BJ (cell line): ENCODE measurements around the gene OSTF1. TPM values are rescaled to one million over a fixed set of nuclear protein-coding genes. Genes with fewer than 3 reads are reported as not detected.

Source experiments
- CTCF ChIA-PET: fragments of 350-600 bp; formaldehyde crosslinking; extraction: SDS; loops from one replicate; lab custom pipeline; 2021; ENCODE audit warnings: antibody characterized with exemption, inconsistent platforms; lab: Yijun Ruan, JAX
- POLR2A ChIA-PET: fragments of 300-600 bp; sonication (Branson Sonifier 250); formaldehyde crosslinking; extraction: SDS; loops from one replicate; lab custom pipeline; 2021; ENCODE audit warnings: antibody characterized with exemption; lab: Charles Lee
- DNase-seq: peaks from one replicate; pipeline ENCODE4 v3.0.0-alpha.2; 2011; ENCODE audit warnings: low read depth
- H3K27me3 ChIP-seq: 2 replicates; pipeline ENCODE4 v1.6.0; 2011; ENCODE audit warnings: low read length; ENCODE audit not compliant: control insufficient read depth, insufficient read depth
- H3K36me3 ChIP-seq: 2 replicates; pipeline ENCODE4 v1.5.1; 2011; ENCODE audit warnings: low read length; ENCODE audit not compliant: control insufficient read depth, insufficient read depth
- H3K4me3 ChIP-seq: 2 replicates; pipeline ENCODE4 v1.5.1; 2011; ENCODE audit warnings: low read depth, mild to moderate bottlenecking, control low read depth, low read length
- polyA plus RNA-seq: library from polyadenylated mRNA; depleted of rRNA; stranded (reverse); fragments of >200 nt; gene quantifications from 2 replicates; pipeline ENCODE4 v1.2.3, GENCODE V29; 2011
- TF ChIP-seq, protein P1 (sequence below): IDR thresholded peaks from 2 replicates; pipeline ENCODE4 v1.5.1; 2011; ENCODE audit warnings: low read depth, mild to moderate bottlenecking, control low read depth, inconsistent platforms, low read length, moderate library complexity; ENCODE audit not compliant: insufficient read depth

OSTF1 gene
- polyA plus RNA-seq, 1 experiment: 15.5 TPM

DNA sequence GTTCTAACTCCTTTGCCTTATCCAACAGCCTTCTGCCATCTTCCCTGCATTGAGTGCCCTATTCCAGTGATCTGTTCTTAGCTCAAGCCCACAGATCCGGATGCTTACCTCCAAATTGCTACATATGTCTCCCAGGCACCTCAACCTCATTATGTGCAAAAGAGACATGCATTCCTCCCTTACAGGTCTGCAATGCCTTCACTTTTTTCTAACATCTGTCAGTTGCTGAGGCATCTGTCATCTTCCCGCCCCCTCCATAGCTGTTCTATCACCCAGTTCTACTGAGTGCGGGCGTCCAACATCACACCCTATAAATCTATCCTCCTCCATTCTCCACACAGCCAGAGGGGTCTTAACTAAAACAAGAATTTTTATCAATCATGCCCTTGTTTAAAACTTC is 20.4 kb upstream of the OSTF1 start:
- CTCF ChIA-PET: interaction anchor here (0.6 to 1.7 kb wide), 5 partner anchors 9 to 294 kb away, joined by 3 to 6 read pairs (median 3); no protein-coding TSS in a partner anchor
- no peak for DNase-seq
- Histone ChIP-seq H3K27me3 (no peaks in the 10 kb centered on the region), H3K4me3 (no peak overlapping the region), H3K36me3 (peaks cover 3% of the 10 kb centered on the region; the same call in 1 of the 2 replicates)
- POLR2A ChIA-PET: no interaction called here
- TF ChIP-seq, protein P1, sequence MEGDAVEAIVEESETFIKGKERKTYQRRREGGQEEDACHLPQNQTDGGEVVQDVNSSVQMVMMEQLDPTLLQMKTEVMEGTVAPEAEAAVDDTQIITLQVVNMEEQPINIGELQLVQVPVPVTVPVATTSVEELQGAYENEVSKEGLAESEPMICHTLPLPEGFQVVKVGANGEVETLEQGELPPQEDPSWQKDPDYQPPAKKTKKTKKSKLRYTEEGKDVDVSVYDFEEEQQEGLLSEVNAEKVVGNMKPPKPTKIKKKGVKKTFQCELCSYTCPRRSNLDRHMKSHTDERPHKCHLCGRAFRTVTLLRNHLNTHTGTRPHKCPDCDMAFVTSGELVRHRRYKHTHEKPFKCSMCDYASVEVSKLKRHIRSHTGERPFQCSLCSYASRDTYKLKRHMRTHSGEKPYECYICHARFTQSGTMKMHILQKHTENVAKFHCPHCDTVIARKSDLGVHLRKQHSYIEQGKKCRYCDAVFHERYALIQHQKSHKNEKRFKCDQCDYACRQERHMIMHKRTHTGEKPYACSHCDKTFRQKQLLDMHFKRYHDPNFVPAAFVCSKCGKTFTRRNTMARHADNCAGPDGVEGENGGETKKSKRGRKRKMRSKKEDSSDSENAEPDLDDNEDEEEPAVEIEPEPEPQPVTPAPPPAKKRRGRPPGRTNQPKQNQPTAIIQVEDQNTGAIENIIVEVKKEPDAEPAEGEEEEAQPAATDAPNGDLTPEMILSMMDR: no peak

DNA sequence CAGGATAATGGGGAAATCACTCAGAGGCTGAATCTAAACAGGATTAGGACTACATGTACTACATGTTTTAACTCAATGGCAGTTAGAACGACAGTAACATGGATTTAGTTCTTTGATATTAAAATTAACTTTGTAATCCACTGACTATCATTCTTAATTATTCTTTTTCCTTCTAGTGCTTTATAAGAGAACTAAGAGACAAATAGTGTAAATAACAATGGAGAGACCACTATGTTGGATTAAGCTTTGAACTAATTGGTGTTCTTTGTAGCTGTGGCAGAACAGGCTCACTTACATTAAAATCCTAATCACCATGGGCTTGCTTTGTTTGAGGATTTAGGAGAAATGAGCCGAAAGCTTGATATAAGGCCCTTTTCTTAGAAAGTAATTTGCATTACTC is 19.1 kb upstream of the OSTF1 start:
- H3K4me3 ChIP-seq: no peak overlapping the region
- TF ChIP-seq, protein P1: no peak
- no peaks in the 10 kb centered on the region for H3K27me3 ChIP-seq
- DNase-seq: no peak
- peaks cover 5% of the 10 kb centered on the region; the same call in 1 of the 2 replicates for H3K36me3 ChIP-seq
- ChIA-PET CTCF (interaction anchor here (0.6 to 1.3 kb wide), 3 partner anchors 82 to 296 kb away, joined by 3 to 5 read pairs (median 4); no protein-coding TSS in a partner anchor), POLR2A (no interaction called here)

DNA sequence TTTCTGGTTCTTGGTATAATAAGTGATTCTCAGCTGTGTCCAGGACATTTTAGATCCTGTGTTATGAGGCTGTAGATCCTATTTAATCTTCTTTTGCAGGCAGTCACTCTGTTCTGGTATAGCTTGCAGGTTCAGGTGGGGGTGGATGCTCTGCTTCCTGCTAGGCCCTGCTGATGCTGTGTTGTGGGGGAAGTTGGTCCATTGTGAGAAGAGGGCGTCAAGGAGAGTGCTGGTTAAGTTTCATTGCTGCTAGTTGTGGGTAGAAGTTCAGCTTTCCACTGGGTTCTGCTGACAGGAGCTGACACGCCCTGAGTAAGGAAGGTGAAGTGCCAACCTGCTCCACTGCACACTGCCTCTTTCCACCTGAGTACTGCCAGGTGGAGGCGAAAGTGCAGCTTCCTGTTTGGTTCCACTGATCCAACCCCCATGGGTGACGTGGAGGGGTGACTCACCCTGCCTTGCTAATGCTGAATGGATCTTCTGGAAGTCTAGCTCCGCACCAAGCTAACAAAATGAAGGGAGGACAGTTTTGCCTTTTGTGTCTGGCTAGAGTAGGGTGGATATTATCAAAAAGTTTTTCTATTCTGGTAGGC is 16.7 kb upstream of the OSTF1 start:
- CTCF ChIA-PET: interaction anchor here (1.5 kb wide), 1 partner anchor 299 kb away, joined by 5 read pairs; no protein-coding TSS in a partner anchor
- POLR2A ChIA-PET: no interaction called here

DNA sequence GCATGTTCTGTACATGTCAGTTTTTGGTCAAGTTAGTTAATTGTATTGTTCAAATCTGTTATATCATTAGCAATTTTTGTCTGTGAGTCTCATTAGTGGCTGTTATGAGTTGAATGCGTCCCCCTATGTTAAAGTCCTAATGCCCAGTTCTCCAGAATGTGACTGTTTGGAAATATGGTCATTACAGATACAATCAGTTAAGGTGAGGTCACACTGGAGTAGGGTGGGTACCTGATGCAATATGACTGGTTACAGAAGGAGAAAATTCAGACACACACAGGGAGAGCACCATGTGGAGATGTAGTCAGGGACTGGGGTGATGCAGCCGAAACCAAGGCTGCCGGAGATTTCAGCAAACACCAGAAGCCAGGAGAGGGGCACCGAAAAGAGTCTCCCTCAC is 15.4 kb upstream of the OSTF1 start:
- no peaks in the 10 kb centered on the region for H3K27me3 ChIP-seq
- no peak for DNase-seq
- peaks cover 4% of the 10 kb centered on the region; the same call in 1 of the 2 replicates for H3K36me3 ChIP-seq
- TF ChIP-seq, protein P1: no peak
- ChIA-PET POLR2A (no interaction called here), CTCF (interaction anchor here (1.2 to 1.5 kb wide), 2 partner anchors 10 to 300 kb away, joined by 3 to 5 read pairs; no protein-coding TSS in a partner anchor)
- no peak overlapping the region for H3K4me3 ChIP-seq

More for the DNA sequence above, 16.7 kb upstream of the OSTF1 start:
- no peak for DNase-seq
- peaks cover 5% of the 10 kb centered on the region; the same call in 1 of the 2 replicates for H3K36me3 ChIP-seq
- TF ChIP-seq, protein P1: no peak
- H3K4me3 ChIP-seq: no peak overlapping the region
- no peaks in the 10 kb centered on the region for H3K27me3 ChIP-seq

DNA sequence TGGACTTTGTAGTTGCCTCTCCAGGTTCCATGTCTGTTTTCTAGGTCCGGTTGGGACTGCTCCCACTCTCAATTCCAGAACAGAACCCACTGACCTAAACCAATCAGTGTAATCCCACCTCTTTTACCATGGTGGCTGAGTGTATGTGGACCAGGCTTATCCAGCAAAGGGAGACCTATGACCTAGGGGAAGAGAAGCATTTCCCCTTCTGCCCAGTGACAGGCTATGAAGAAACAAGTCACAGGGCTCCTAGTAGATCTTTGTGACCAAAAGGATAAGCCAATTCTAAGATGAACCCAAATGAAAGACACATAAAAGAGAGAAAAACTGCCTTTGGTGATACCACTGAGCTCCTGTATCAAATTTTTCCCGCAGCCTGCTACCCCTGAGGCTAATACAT is 6.7 kb upstream of the OSTF1 start:
- H3K36me3 ChIP-seq: peaks cover 2% of the 10 kb centered on the region
- ChIA-PET POLR2A (no interaction called here), CTCF (interaction anchor here (1.3 kb wide), 1 partner anchor 304 kb away, joined by 3 read pairs; no protein-coding TSS in a partner anchor)
- H3K27me3 ChIP-seq: no peaks in the 10 kb centered on the region
- no peak for DNase-seq
- H3K4me3 ChIP-seq: no peak overlapping the region
- TF ChIP-seq, protein P1: no peak
